BE2C (cell line): ENCODE data around the gene ACOT8.
"Not testable (repeated sequence)": the region's sequence is repeated elsewhere in the genome, so short reads cannot be mapped to it uniquely, and the experiment has no call there.

Experiments
- DNase-seq: peaks from one replicate; pipeline ENCODE4 v3.0.0-alpha.2; 2020
- H3K27me3 ChIP-seq: fragments of 250-450 bp; sonication (Bioruptor Pico); 2 replicates; pipeline ENCODE4 v1.5.1; 2020; ENCODE audit warnings: mild to moderate bottlenecking
- H3K36me3 ChIP-seq: fragments of 250-450 bp; sonication (Bioruptor Pico); 2 replicates; pipeline ENCODE4 v1.5.1; 2020; ENCODE audit warnings: mild to moderate bottlenecking
- H3K4me1 ChIP-seq: fragments of 250-450 bp; sonication (Bioruptor Pico); 2 replicates; pipeline ENCODE4 v1.5.1; 2020
- H3K4me3 ChIP-seq: 2 replicates; pipeline ENCODE4 v1.5.1; 2011; ENCODE audit warnings: low read depth, low read length
- H3K9me3 ChIP-seq: fragments of 250-450 bp; sonication (Bioruptor Pico); 2 replicates; pipeline ENCODE4 v1.5.1; 2020
- TF ChIP-seq, protein P1 (sequence below): IDR thresholded peaks from 2 replicates; pipeline ENCODE4 v1.5.1; 2012; ENCODE audit warnings: mild to moderate bottlenecking, low read depth, low read length

Gene ACOT8

DNA sequence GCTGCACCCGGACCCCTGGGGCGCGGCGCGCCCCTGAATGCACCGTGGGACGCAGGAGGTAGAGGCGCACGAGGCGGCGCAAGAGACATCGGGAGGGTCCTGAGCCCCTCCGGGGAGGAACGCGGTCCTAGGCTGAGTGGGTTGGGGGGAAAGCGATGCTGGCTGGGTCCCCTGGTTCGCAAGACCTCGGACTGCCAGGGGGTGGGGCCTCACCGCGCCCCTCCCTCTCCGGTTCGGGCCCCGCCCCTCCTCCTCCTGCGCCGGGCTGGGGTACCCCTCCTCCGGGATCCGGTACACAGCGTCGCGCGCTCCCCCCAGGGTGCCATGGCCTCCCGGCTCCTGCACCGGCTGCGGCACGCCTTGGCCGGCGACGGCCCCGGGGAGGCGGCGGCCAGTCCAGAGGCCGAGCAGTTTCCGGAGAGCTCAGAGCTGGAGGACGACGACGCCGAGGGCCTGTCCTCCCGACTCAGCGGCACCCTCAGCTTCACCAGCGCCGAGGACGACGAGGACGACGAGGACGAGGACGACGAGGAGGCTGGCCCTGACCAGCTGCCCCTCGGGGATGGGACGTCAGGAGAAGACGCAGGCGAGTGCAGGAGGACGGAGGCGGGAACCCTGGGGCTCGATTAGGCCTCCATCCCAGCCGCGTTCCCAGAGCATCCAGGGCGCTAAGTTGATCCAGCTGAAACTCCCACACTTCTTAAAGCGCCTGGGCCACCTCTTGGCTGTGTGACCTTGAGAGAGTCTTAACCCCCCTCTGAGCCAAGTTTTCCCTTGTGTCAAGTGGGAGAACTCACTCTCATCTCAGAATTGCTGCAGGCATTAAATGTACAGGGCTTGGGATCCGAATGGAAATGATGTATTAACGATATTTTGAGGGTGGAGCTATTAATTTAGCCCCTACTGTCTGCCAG lies 23.1 kb downstream of the ACOT8 start:
- TF ChIP-seq, protein P1, sequence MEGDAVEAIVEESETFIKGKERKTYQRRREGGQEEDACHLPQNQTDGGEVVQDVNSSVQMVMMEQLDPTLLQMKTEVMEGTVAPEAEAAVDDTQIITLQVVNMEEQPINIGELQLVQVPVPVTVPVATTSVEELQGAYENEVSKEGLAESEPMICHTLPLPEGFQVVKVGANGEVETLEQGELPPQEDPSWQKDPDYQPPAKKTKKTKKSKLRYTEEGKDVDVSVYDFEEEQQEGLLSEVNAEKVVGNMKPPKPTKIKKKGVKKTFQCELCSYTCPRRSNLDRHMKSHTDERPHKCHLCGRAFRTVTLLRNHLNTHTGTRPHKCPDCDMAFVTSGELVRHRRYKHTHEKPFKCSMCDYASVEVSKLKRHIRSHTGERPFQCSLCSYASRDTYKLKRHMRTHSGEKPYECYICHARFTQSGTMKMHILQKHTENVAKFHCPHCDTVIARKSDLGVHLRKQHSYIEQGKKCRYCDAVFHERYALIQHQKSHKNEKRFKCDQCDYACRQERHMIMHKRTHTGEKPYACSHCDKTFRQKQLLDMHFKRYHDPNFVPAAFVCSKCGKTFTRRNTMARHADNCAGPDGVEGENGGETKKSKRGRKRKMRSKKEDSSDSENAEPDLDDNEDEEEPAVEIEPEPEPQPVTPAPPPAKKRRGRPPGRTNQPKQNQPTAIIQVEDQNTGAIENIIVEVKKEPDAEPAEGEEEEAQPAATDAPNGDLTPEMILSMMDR: no peak
- DNase-seq: peak; percentile 63
- H3K4me3 ChIP-seq: peak overlapping the region; percentile 72

DNA sequence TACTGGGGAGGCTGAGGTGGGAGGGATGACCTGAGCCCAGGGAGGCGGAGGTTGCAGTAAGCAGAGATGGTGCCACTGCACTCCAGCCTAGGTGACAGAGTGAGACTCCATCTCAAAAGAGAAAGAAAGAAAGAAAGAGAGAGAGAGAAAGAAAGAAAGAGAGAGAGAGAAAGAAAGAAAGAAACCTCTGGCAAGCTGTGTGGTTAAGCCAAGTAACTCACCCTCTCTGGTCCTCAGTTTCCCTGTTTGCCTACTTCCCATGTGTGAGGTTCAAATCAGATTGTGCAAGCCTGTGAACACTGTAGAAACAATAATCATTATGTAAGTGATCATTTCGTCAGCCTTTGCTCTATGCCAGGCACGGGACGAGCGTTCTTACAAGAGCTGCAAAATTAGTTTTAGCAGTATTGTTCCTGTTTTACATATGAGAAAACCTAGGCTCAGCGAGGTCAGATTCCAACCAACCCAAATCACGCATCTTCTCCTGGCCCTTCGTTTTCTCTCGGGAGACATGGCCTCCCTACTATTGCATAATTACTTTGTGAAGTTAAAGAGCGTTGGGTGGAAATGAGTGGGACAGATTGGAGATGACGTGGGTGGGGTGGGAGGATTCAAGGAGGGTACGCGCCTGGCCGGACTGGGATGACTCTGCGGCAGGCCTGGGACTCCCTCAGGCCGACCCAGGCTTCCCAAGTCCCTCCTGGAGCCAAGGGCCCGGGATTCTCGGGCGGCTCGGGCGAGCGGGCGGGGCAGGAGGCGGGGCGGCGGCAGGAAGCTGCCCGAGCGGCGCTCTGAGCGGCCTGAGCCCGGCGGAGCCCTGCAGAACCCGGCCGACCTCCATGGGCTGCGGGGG lies 23.9 kb downstream of the ACOT8 start, which contains the start of gene SNX21:
Gene SNX21 (plus strand): TSS at position 770 of the 853 bp plus-strand sequence. CDS start 121 bp downstream, outside the sequence.
- peak; percentile 84 for DNase-seq
- peak within 1 kb of the TSS; percentile 72 for H3K4me3 ChIP-seq
- H3K27me3 ChIP-seq: no peaks in the 10 kb centered on the region
- no peaks in the 10 kb centered on the region for H3K9me3 ChIP-seq
- TF ChIP-seq, protein P1: no peak
- H3K36me3 ChIP-seq: no peaks in the 10 kb centered on the region
- no peaks in the 10 kb centered on the region; the same call in 1 of the 2 replicates for H3K4me1 ChIP-seq

More for the DNA sequence above, 23.1 kb downstream of the ACOT8 start:
- H3K27me3 ChIP-seq: no peaks in the 10 kb centered on the region
- H3K36me3 ChIP-seq: no peaks in the 10 kb centered on the region
- no peaks in the 10 kb centered on the region for H3K9me3 ChIP-seq
- H3K4me1 ChIP-seq: no peaks in the 10 kb centered on the region; the same call in 1 of the 2 replicates

DNA sequence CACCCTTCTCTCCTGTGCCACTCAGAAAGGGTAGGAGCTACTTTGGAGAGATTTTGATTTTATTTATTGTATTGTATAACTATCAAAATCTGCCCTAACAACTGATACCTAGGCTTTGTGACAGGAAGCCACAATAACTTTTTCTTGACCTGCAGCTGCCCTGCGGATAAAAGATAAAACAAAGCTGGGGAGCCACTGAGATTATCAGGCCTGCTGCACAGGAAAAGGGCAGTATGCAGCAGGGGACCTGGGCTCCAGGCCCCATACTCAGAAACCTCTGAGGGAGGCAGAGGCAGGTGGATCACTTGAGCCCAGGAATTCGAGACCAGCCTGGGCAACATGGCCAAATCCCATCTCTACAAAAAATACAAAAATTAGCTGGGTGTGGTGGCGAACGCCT lies 24.6 kb downstream of the ACOT8 start:
- no peaks in the 10 kb centered on the region for H3K27me3 ChIP-seq
- TF ChIP-seq, protein P1: no peak

DNA sequence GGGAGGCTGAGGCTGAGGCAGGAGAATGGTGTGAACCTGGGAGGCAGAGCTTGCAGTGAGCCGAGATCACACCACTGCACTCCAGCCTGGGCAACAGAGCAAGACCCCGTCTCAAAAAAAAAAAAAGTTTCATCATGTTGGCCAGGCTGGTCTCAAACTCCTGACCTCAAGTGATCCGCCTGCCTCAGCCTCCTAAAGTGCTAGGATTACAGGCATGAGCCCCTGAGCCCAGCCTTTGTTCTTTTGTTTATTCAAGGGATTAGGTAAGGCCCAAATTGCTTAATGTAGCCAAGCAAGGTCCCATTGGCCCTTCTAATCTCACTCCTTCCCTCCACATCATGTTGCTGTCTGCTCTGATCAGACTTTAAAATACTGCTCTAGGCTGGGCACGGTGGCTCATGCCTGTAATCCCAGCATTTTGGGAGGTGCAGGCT lies 27.5 kb downstream of the ACOT8 start:
- H3K27me3 ChIP-seq, H3K9me3 ChIP-seq, H3K36me3 ChIP-seq, DNase-seq, H3K4me1 ChIP-seq, H3K4me3 ChIP-seq: not testable (repeated sequence)

More for the DNA sequence above, 24.6 kb downstream of the ACOT8 start:
- Histone ChIP-seq H3K4me3 (no peak overlapping the region), H3K4me1 (no peaks in the 10 kb centered on the region; the same call in 1 of the 2 replicates), H3K9me3 (no peaks in the 10 kb centered on the region), H3K36me3 (no peaks in the 10 kb centered on the region)
- DNase-seq: no peak

DNA sequence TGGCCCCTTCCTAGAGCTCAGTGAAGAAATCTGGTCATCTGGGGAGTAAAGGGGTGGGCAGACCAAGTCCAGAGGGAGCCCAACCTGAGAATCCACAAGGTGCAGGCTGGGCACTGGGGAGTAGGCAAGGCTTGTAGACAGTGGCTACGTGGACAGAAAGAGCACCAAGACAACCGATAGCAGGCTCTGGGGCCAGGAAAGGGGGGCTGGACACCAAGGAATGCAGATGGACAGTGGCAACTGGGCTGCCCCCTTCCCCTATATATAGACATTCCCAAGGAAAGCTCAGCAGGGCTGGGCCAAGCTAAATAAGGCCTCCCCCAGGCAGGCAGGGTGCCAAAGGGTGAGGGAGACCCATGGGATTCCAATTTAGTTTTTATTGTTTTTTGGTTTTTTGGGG lies 28.6 kb downstream of the ACOT8 start:
- H3K27me3 ChIP-seq: no peaks in the 10 kb centered on the region
- no peaks in the 10 kb centered on the region for H3K4me1 ChIP-seq
- H3K36me3 ChIP-seq: no peaks in the 10 kb centered on the region
- DNase-seq: no peak
- TF ChIP-seq, protein P1: no peak
- no peak overlapping the region for H3K4me3 ChIP-seq
- no peaks in the 10 kb centered on the region for H3K9me3 ChIP-seq

DNA sequence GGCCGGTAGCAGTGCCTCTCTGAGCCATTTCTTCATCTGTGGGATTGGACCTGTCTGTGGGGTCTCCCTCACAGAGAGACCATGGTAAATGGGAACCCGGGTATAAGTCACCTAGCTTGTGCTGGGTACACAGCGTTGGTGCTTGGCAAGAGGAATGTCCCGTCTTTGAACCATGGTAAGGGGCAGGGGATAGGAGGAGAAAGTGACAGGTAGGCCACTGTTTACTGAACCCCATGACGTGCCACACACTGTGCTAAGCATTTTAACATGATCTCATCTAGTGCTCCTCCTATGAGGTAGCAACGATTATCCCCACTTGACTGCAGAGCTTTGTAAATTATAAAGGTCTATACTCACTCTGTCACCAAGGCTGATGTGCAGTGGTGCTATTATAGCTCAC lies 29.5 kb downstream of the ACOT8 start:
- Histone ChIP-seq H3K27me3 (no peaks in the 10 kb centered on the region), H3K9me3 (no peaks in the 10 kb centered on the region), H3K4me1 (no peaks in the 10 kb centered on the region), H3K36me3 (no peaks in the 10 kb centered on the region), H3K4me3 (no peak overlapping the region)
- TF ChIP-seq, protein P1: no peak
- no peak for DNase-seq
